ENCODE data around the gene OVCH2. TPM values are rescaled to one million over a fixed set of nuclear protein-coding genes. Genes with fewer than 3 reads are reported as not detected.
"Not testable (repeated sequence)": the region's sequence is repeated elsewhere in the genome, so short reads cannot be mapped to it uniquely, and the experiment has no call there.

OVCH2 gene
- total RNA-seq = 7.4 TPM
- long read RNA-seq, partial matches to known transcripts = 0 of 4 reads
- long read RNA-seq, other reads (novel, unspliced or antisense) = 4 of 4 reads

- Histone ChIP-seq H3K9me3 (no peaks in the 10 kb centered on the region), H3K36me3 (no peaks in the 10 kb centered on the region), H3K4me3 (no peak within 1 kb of the TSS), H3K4me1 (no peaks in the 10 kb centered on the region), H3K27me3 (ENCODE audit: low read depth) (peaks cover 4% of the 10 kb centered on the region), H3K27ac (no peak within 1 kb of the TSS)
- no peak for TF ChIP-seq CTCF (IDR thresholded peaks at IDR 0.05)
- ATAC-seq = no peak
- intact Hi-C loops (cut with DNase I) = no loop called here
- no peak for DNase-seq
Measured at GRCh38 chr11:7706377-7706776, at the start of gene OVCH2. TSS of gene OVCH2 (minus strand) at chr11:7706477. CDS start at chr11:7706394, 83 bp downstream.

- no peaks in the 10 kb centered on the region for H3K4me1 ChIP-seq
- TF ChIP-seq CTCF (IDR thresholded peaks at IDR 0.05) = no peak
- H3K27me3 ChIP-seq (ENCODE audit: low read depth) = no peaks in the 10 kb centered on the region
- ATAC-seq (no peak), DNase-seq (no peak)
- intact Hi-C loops (cut with DNase I) = no loop called here
- no peak overlapping the region for H3K4me3 ChIP-seq
- H3K36me3 ChIP-seq = no peaks in the 10 kb centered on the region
- no peaks in the 10 kb centered on the region for H3K9me3 ChIP-seq
- no peak overlapping the region for H3K27ac ChIP-seq
Measured at GRCh38 chr11:7749456-7749855, 43.2 kb upstream of the OVCH2 start.

GRCh38 chr11:7734767-7735166, 28.5 kb upstream of the OVCH2 start:
- H3K4me3 ChIP-seq; ATAC-seq; H3K9me3 ChIP-seq; H3K4me1 ChIP-seq; H3K27ac ChIP-seq; H3K27me3 ChIP-seq (ENCODE audit: low read depth); DNase-seq; H3K36me3 ChIP-seq; intact Hi-C loops (cut with DNase I): not testable (repeated sequence)

GRCh38 chr11:7714786-7715185, 8.5 kb upstream of the OVCH2 start:
- DNase-seq = no peak
- Histone ChIP-seq H3K27ac (no peak overlapping the region), H3K4me1 (no peaks in the 10 kb centered on the region), H3K36me3 (no peaks in the 10 kb centered on the region), H3K27me3 (ENCODE audit: low read depth) (no peaks in the 10 kb centered on the region), H3K9me3 (no peaks in the 10 kb centered on the region), H3K4me3 (no peak overlapping the region)
- intact Hi-C loops (cut with DNase I) = no loop called here
- no peak for TF ChIP-seq CTCF (IDR thresholded peaks at IDR 0.05)
- ATAC-seq = no peak

GRCh38 chr11:7703740-7704139, 2.5 kb downstream of the OVCH2 start:
- intact Hi-C loops (cut with DNase I) = no loop called here
- ATAC-seq = no peak

GRCh38 chr11:7696424-7696823, 9.9 kb downstream of the OVCH2 start:
- Histone ChIP-seq H3K4me1 (peaks cover 5% of the 10 kb centered on the region), H3K27ac (no peak overlapping the region), H3K36me3 (no peaks in the 10 kb centered on the region), H3K9me3 (no peaks in the 10 kb centered on the region), H3K4me3 (no peak overlapping the region), H3K27me3 (ENCODE audit: low read depth) (peaks cover 13% of the 10 kb centered on the region)
- ATAC-seq = no peak
- no peak for DNase-seq
- intact Hi-C loops (cut with DNase I) = no loop called here
- TF ChIP-seq CTCF (IDR thresholded peaks at IDR 0.05) = no peak

More at GRCh38 chr11:7703740-7704139, 2.5 kb downstream of the OVCH2 start:
- H3K4me1 ChIP-seq = no peaks in the 10 kb centered on the region
- DNase-seq = no peak
- no peak overlapping the region for H3K27ac ChIP-seq
- H3K9me3 ChIP-seq = no peaks in the 10 kb centered on the region
- H3K27me3 ChIP-seq (ENCODE audit: low read depth) = peaks cover 4% of the 10 kb centered on the region
- no peak overlapping the region for H3K4me3 ChIP-seq
- H3K36me3 ChIP-seq = no peaks in the 10 kb centered on the region
- TF ChIP-seq CTCF (IDR thresholded peaks at IDR 0.05) = no peak
